SU-DHL-6 (cell line): Measurements from ENCODE around the gene NEK4.

Experiments
- H2AFZ ChIP-seq: fragments of 200-600 bp; sonication (generic); 2 replicates; pipeline ENCODE4 v1.6.1; 2014; ENCODE audit warnings: low read depth, mild to moderate bottlenecking, moderate library complexity, mixed read lengths, antibody characterized with exemption, low read length; ENCODE audit not compliant: severe bottlenecking
- H3F3A ChIP-seq: fragments of 200-600 bp; shearing (Covaris generic); 2 replicates; pipeline ENCODE4 v1.6.0; 2016; ENCODE audit warnings: antibody characterized with exemption, mild to moderate bottlenecking; ENCODE audit not compliant: insufficient read depth
- H3K27ac ChIP-seq: fragments of 200-600 bp; sonication (generic); 2 replicates; pipeline ENCODE4 v1.5.1; 2016; ENCODE audit warnings: low read depth, mild to moderate bottlenecking, low read length, moderate library complexity, mixed read lengths
- H3K27me3 ChIP-seq: fragments of 200-600 bp; sonication (generic), shearing (Covaris generic); 2 replicates; pipeline ENCODE4 v1.6.0; 2014; ENCODE audit warnings: mild to moderate bottlenecking, low read length
- H3K36me3 ChIP-seq: fragments of 200-600 bp; sonication (generic); 2 replicates; pipeline ENCODE4 v1.6.1; 2014; ENCODE audit warnings: mild to moderate bottlenecking, low read length, mixed read lengths
- H3K4me2 ChIP-seq: fragments of 300-600, 200-600 bp; shearing (Covaris generic), sonication (generic); 2 replicates; pipeline ENCODE4 v1.6.0; 2014; ENCODE audit warnings: low read length, low read depth, mild to moderate bottlenecking; ENCODE audit not compliant: poor library complexity, severe bottlenecking
- H3K4me3 ChIP-seq: fragments of 200-600 bp; sonication (generic); 2 replicates; pipeline ENCODE4 v1.5.1; 2014; ENCODE audit warnings: antibody characterized with exemption, low read length, mild to moderate bottlenecking, mixed read lengths; ENCODE audit not compliant: insufficient read depth, poor library complexity, severe bottlenecking
- H3K79me2 ChIP-seq: fragments of 200-600 bp; sonication (generic); 2 replicates; pipeline ENCODE4 v1.6.1; 2014; ENCODE audit warnings: mild to moderate bottlenecking, low read length, moderate library complexity; ENCODE audit not compliant: insufficient read depth
- H3K9ac ChIP-seq: fragments of 200-600 bp; sonication (generic); 2 replicates; pipeline ENCODE4 v1.7.0; 2014; ENCODE audit warnings: mild to moderate bottlenecking, low read length
- H3K9me2 ChIP-seq: fragments of 200-600 bp; sonication (generic); replicated peaks from 2 replicates; pipeline ENCODE4 v1.6.1; 2014; ENCODE audit warnings: low read length; ENCODE audit not compliant: insufficient read depth
- H3K9me3 ChIP-seq: fragments of 200-600 bp; sonication (generic); 2 replicates; pipeline ENCODE4 v1.6.1; 2014; ENCODE audit warnings: low read length, mixed read lengths; ENCODE audit not compliant: insufficient read depth
- H4K20me1 ChIP-seq: fragments of 200-600 bp; sonication (generic); 2 replicates; pipeline ENCODE4 v1.6.1; 2014; ENCODE audit warnings: low read depth, mild to moderate bottlenecking, antibody characterized with exemption, low read length, moderate library complexity, mixed read lengths
- EZH2phosphoT487 ChIP-seq: fragments of 200-600 bp; sonication (generic), shearing (Covaris generic); conservative IDR thresholded peaks from 2 replicates; pipeline ENCODE4 v1.6.1; 2018; ENCODE audit warnings: mild to moderate bottlenecking, antibody characterized with exemption, low read length, moderate library complexity, mixed read lengths
- TF ChIP-seq, protein P1 (sequence below): fragments of 200-600 bp; sonication (generic); IDR thresholded peaks from one replicate; pipeline ENCODE4 v1.5.1; 2017; ENCODE audit warnings: antibody characterized with exemption, mild to moderate bottlenecking, low read length, moderate library complexity; ENCODE audit not compliant: insufficient read depth, poor library complexity, severe bottlenecking

The NEK4 gene

GRCh38 chr3:52782412-52783210, 11.9 kb upstream of the NEK4 start:
- Histone ChIP-seq H3K27ac (no peak overlapping the region), H3K9me3 (no peaks in the 10 kb centered on the region), H3K27me3 (no peaks in the 10 kb centered on the region), H2AFZ (no peak overlapping the region), H3K9me2 (no peaks in the 10 kb centered on the region), H3K36me3 (no peaks in the 10 kb centered on the region), H3K79me2 (no peaks in the 10 kb centered on the region), H3F3A (no peaks in the 10 kb centered on the region), H3K4me2 (no peak overlapping the region), H3K4me3 (no peak overlapping the region), H3K9ac (no peak overlapping the region), H4K20me1 (no peaks in the 10 kb centered on the region)
- TF ChIP-seq, protein P1, sequence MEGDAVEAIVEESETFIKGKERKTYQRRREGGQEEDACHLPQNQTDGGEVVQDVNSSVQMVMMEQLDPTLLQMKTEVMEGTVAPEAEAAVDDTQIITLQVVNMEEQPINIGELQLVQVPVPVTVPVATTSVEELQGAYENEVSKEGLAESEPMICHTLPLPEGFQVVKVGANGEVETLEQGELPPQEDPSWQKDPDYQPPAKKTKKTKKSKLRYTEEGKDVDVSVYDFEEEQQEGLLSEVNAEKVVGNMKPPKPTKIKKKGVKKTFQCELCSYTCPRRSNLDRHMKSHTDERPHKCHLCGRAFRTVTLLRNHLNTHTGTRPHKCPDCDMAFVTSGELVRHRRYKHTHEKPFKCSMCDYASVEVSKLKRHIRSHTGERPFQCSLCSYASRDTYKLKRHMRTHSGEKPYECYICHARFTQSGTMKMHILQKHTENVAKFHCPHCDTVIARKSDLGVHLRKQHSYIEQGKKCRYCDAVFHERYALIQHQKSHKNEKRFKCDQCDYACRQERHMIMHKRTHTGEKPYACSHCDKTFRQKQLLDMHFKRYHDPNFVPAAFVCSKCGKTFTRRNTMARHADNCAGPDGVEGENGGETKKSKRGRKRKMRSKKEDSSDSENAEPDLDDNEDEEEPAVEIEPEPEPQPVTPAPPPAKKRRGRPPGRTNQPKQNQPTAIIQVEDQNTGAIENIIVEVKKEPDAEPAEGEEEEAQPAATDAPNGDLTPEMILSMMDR, result no peak
- TF ChIP-seq EZH2phosphoT487, result no peak

GRCh38 chr3:52781741-52782140, 11.0 kb upstream of the NEK4 start:
- Histone ChIP-seq H3K9ac (no peak overlapping the region), H3K9me2 (no peaks in the 10 kb centered on the region), H3K4me2 (no peak overlapping the region), H3K27me3 (no peaks in the 10 kb centered on the region), H3F3A (no peaks in the 10 kb centered on the region), H3K79me2 (no peaks in the 10 kb centered on the region), H3K36me3 (no peaks in the 10 kb centered on the region), H3K27ac (no peak overlapping the region), H3K4me3 (no peak overlapping the region), H3K9me3 (no peaks in the 10 kb centered on the region), H4K20me1 (no peaks in the 10 kb centered on the region), H2AFZ (no peak overlapping the region)
- TF ChIP-seq, protein P1, result no peak
- TF ChIP-seq EZH2phosphoT487, result no peak

GRCh38 chr3:52779837-52780585, 9.3 kb upstream of the NEK4 start:
- Histone ChIP-seq H3K27ac (no peak overlapping the region), H3K4me2 (no peak overlapping the region), H3K9me2 (no peaks in the 10 kb centered on the region), H2AFZ (no peak overlapping the region), H3K4me3 (no peak overlapping the region), H3F3A (no peaks in the 10 kb centered on the region), H4K20me1 (no peaks in the 10 kb centered on the region), H3K36me3 (no peaks in the 10 kb centered on the region), H3K79me2 (no peaks in the 10 kb centered on the region), H3K9me3 (no peaks in the 10 kb centered on the region), H3K9ac (no peak overlapping the region), H3K27me3 (no peaks in the 10 kb centered on the region)
- TF ChIP-seq EZH2phosphoT487, result no peak
- TF ChIP-seq, protein P1, result no peak
